A549 (cell line): Measurements from ENCODE around the gene MMP24OS. TPM values are rescaled to one million over a fixed set of nuclear protein-coding genes. Genes with fewer than 3 reads are reported as not detected.

Experiments
- ATAC-seq, 2 experiments: fragments of 200-7000 bp in 1 of 2; fragments of >200 bp in 1 of 2; cut with Nextera tagmentation in 1 of 2; cut with Tn5 transposase in 1 of 2; 3 replicates each; pipeline versions ENCODE4 v1.8.0 to v1.9.1; 2018 to 2020; ENCODE audit warnings: mild to moderate bottlenecking in 1 of 2, moderate library complexity in 1 of 2
- CTCF ChIA-PET: fragments of 300-600 bp; sonication (Branson Sonifier 250); formaldehyde crosslinking; extraction: SDS; loops from one replicate; lab custom pipeline; 2021; ENCODE audit warnings: antibody characterized with exemption, inconsistent platforms; lab: Yijun Ruan, JAX
- POLR2A ChIA-PET: fragments of 350-600 bp; formaldehyde crosslinking; extraction: SDS; loops from one replicate; lab custom pipeline; 2021; ENCODE audit warnings: antibody characterized with exemption, inconsistent platforms; lab: Yijun Ruan, JAX
- DNase-seq, 2 experiments: peaks; one replicate each; pipeline versions ENCODE4 v3.0.0 to v3.0.0-alpha.2; 2011 to 2016; ENCODE audit warnings: low read depth in 1 of 2, low spot score in 1 of 2
- FAIRE-seq: peaks from 2 replicates; lab custom pipeline; 2011; peaks lifted over from hg19 to GRCh38; lab: Jason Lieb, UNC
- H3K27ac ChIP-seq, 2 experiments: fragments of >200 bp; sonication (Bioruptor Twin); formaldehyde crosslinking; 3 replicates each; pipeline ENCODE4 v1.5.1; 2016 to 2017
- H3K4me1 ChIP-seq: fragments of >200 bp; sonication (Bioruptor Twin); formaldehyde crosslinking; 3 replicates; pipeline ENCODE4 v1.6.1; 2016
- H3K4me2 ChIP-seq: fragments of >200 bp; sonication (Bioruptor Twin); formaldehyde crosslinking; 3 replicates; pipeline ENCODE4 v1.6.1; 2016
- H3K4me3 ChIP-seq: fragments of >200 bp; sonication (Bioruptor Twin); formaldehyde crosslinking; 3 replicates; pipeline ENCODE4 v1.5.1; 2016
- H3K9me3 ChIP-seq: fragments of >200 bp; sonication (Bioruptor Twin); formaldehyde crosslinking; 3 replicates; pipeline ENCODE4 v1.6.1; 2016
- BCL3 ChIP-seq: fragments of >200 bp; sonication (Bioruptor Twin); formaldehyde crosslinking; IDR thresholded peaks from 3 replicates; pipeline ENCODE4 v1.6.1; 2016
- CEBPB ChIP-seq, 2 experiments: fragments of >200 bp in 1 of 2; sonication (Bioruptor Twin) in 1 of 2; formaldehyde crosslinking in 1 of 2; IDR thresholded peaks; 2 replicates each; pipeline ENCODE4 v1.6.1; 2012 to 2016
- CHD4 ChIP-seq: fragments of 200-600 bp; sonication (generic); IDR thresholded peaks from 2 replicates; pipeline ENCODE4 v1.6.1; 2016; ENCODE audit warnings: antibody characterized with exemption, mild to moderate bottlenecking, borderline replicate concordance
- EHMT2 ChIP-seq: fragments of 200-600 bp; sonication (generic); IDR thresholded peaks from 2 replicates; pipeline ENCODE4 v1.6.1; 2016; ENCODE audit warnings: antibody characterized with exemption, low read depth, mild to moderate bottlenecking, moderate library complexity
- FOXS1 ChIP-seq: fragments of 250-450 bp; sonication (Bioruptor Pico); IDR thresholded peaks from 2 replicates; pipeline ENCODE4 v1.5.0; 2020; ENCODE audit warnings: mild to moderate bottlenecking, moderate library complexity
- HDAC2 ChIP-seq: fragments of 200-600 bp; sonication (generic); IDR thresholded peaks from 2 replicates; pipeline ENCODE4 v1.6.1; 2016
- HEYL ChIP-seq: fragments of 250-450 bp; sonication (Bioruptor Pico); IDR thresholded peaks from 2 replicates; pipeline ENCODE4 v1.8.0; 2021; ENCODE audit warnings: mild to moderate bottlenecking, moderate library complexity
- HMGXB4 ChIP-seq: fragments of 250-450 bp; sonication (Bioruptor Pico); IDR thresholded peaks from 2 replicates; pipeline ENCODE4 v1.5.0; 2021; ENCODE audit warnings: mild to moderate bottlenecking, moderate library complexity, borderline replicate concordance
- HOXA7 ChIP-seq: fragments of 250-450 bp; sonication (Bioruptor Pico); IDR thresholded peaks from 2 replicates; pipeline ENCODE4 v1.5.0; 2020; ENCODE audit warnings: mild to moderate bottlenecking, moderate library complexity
- KDM1A ChIP-seq: fragments of 200-600 bp; sonication (generic); IDR thresholded peaks from 2 replicates; pipeline ENCODE4 v1.6.1; 2016; ENCODE audit warnings: low read depth, mild to moderate bottlenecking
- MAX ChIP-seq: IDR thresholded peaks from 2 replicates; pipeline ENCODE4 v1.6.1; 2012
- MAZ ChIP-seq: fragments of 150-350 bp; IDR thresholded peaks from 2 replicates; pipeline ENCODE4 v1.6.1; 2014; ENCODE audit warnings: antibody characterized with exemption, low read depth, low read length, borderline replicate concordance
- MYC ChIP-seq: IDR thresholded peaks from 2 replicates; pipeline ENCODE4 v1.6.1; 2012; ENCODE audit warnings: mild to moderate bottlenecking, inconsistent platforms, low read length, improper control_type of control experiment, borderline replicate concordance
- NR3C1 ChIP-seq: fragments of >200 bp; sonication (Bioruptor Twin); formaldehyde crosslinking; IDR thresholded peaks from 3 replicates; pipeline ENCODE4 v1.6.1; 2017
- RAD21 ChIP-seq, 2 experiments: fragments of >200 bp in 1 of 2; sonication (Bioruptor Twin) in 1 of 2; formaldehyde crosslinking in 1 of 2; IDR thresholded peaks in 1 of 2; conservative IDR thresholded peaks in 1 of 2; 2 replicates in 1 of 2; 3 replicates in 1 of 2; pipeline ENCODE4 v1.6.1; 2012 to 2018; ENCODE audit warnings: inconsistent platforms in 1 of 2
- RARB ChIP-seq: fragments of 250-450 bp; sonication (Bioruptor Pico); IDR thresholded peaks from 2 replicates; pipeline ENCODE4 v1.8.0; 2021; ENCODE audit warnings: mild to moderate bottlenecking, moderate library complexity
- RFX5 ChIP-seq: fragments of 450-650 bp; IDR thresholded peaks from 2 replicates; pipeline ENCODE4 v1.7.1; 2014; ENCODE audit warnings: antibody characterized with exemption, mild to moderate bottlenecking, moderate library complexity
- ZC3H11A ChIP-seq: fragments of 450-650 bp; IDR thresholded peaks from 2 replicates; pipeline ENCODE4 v1.6.1; 2014; ENCODE audit warnings: antibody characterized with exemption, mild to moderate bottlenecking
- ZFP36 ChIP-seq: fragments of 450-650 bp; IDR thresholded peaks from 2 replicates; pipeline ENCODE4 v1.6.1; 2014; ENCODE audit warnings: borderline replicate concordance; ENCODE audit not compliant: partially characterized antibody
- ZSCAN20 ChIP-seq: fragments of 250-450 bp; sonication (Bioruptor Pico); IDR thresholded peaks from 2 replicates; pipeline ENCODE4 v1.8.0; 2022; ENCODE audit warnings: mild to moderate bottlenecking, moderate library complexity
- WGBS: methylation state at CpG from one replicate; pipeline ENCODE4 v1.1.6; 2017; ENCODE audit errors: missing lambda C conversion rate; 5-methylcytosine and 5-hydroxymethylcytosine counted together
- polyA plus RNA-seq, 4 experiments: library from polyadenylated mRNA; depleted of rRNA in 3 of 4; stranded (reverse); fragments of >200 nt; fragmentation: RNase III in 1 of 4; extraction: RNeasy Plus Mini Kit Qiagen cat#74134 plus additional on column Dnase treatment in 1 of 4; gene quantifications; 2 replicates in 3 of 4; 3 replicates in 1 of 4; pipeline ENCODE4 v1.2.3, GENCODE V29; 2011 to 2017

The MMP24OS gene
- polyA plus RNA-seq, 2 of the 4 experiments (the other 2 are of a cell fraction) = 13.6 to 40.5 TPM

- FAIRE-seq = no peak
- 0 out of 6 replicates have a peak within 1 kb of the TSS, but pooled peaks of 1 of the 2 experiments have one; percentile 5 for H3K27ac ChIP-seq
- no peak within 1 kb of the TSS for H3K4me2 ChIP-seq
- no peak for ATAC-seq
- no peak for DNase-seq
- no peaks in the 10 kb centered on the region for H3K4me1 ChIP-seq
- no peak within 1 kb of the TSS for H3K4me3 ChIP-seq
- WGBS = 90% methylated on average over 27 of the region's 40 CpGs
- ChIA-PET CTCF (interaction anchor here (0.6 to 10.6 kb wide), 3 partner anchors 14 to 656 kb away, joined by 3 to 138 read pairs (median 3); partner anchors contain the start of gene GDF5), POLR2A (no interaction called here)
- H3K9me3 ChIP-seq = no peaks in the 10 kb centered on the region
- no peak for TF ChIP-seq CEBPB (IDR thresholded peaks at IDR 0.05)
- TF ChIP-seq MYC = no peak
- no peak for TF ChIP-seq CHD4
- no peak for TF ChIP-seq RARB
- TF ChIP-seq HOXA7 (CRISPR knock-in tag) = no peak
- TF ChIP-seq FOXS1 (CRISPR knock-in tag) = no peak
- no peak for TF ChIP-seq NR3C1
- no peak for TF ChIP-seq MAZ
- no peak for TF ChIP-seq ZSCAN20 (CRISPR knock-in tag)
- no peak for TF ChIP-seq EHMT2
- no peak for TF ChIP-seq ZC3H11A
- no peak for TF ChIP-seq BCL3
These were observed 14.0 kb upstream of the MMP24OS start, which contains the start of gene FAM83C for GRCh38 chr20:35291654-35292503. Gene FAM83C, minus strand, starts transcription at chr20:35292425. Its CDS starts 121 bp downstream, at chr20:35292304.

- no peaks in the 10 kb centered on the region for H3K9me3 ChIP-seq
- ChIA-PET CTCF (interaction anchor here (1.2 to 10.6 kb wide), 5 partner anchors 8 to 147 kb away, joined by 3 to 138 read pairs (median 9); partner anchors contain the start of gene GDF5), POLR2A (no interaction called here)
- TF ChIP-seq RAD21 (conservative IDR thresholded peaks at IDR 0.05 in 1 of 2, IDR thresholded peaks at IDR 0.05 in 1 of 2) = no peak
- no peak for TF ChIP-seq HEYL (CRISPR knock-in tag)
- no peak for TF ChIP-seq HDAC2
- no peak for TF ChIP-seq NR3C1
- TF ChIP-seq EHMT2 = no peak
- no peak for TF ChIP-seq KDM1A
- TF ChIP-seq ZC3H11A = no peak
- no peak for TF ChIP-seq ZFP36
- no peak for TF ChIP-seq RFX5
- TF ChIP-seq MAX = no peak
- TF ChIP-seq HMGXB4 (CRISPR knock-in tag) = no peak
- WGBS = 76% methylated on average over 7 of the region's 7 CpGs
- no peak overlapping the region for H3K4me3 ChIP-seq
- peaks cover 5% of the 10 kb centered on the region for H3K4me1 ChIP-seq
- ATAC-seq = no peak; a peak in 1 of 6 replicates
- no peak overlapping the region for H3K4me2 ChIP-seq
- DNase-seq = no peak
- no peak overlapping the region for H3K27ac ChIP-seq
- no peak for FAIRE-seq
These were observed 13.0 kb upstream of the MMP24OS start for GRCh38 chr20:35290887-35291417.
